Esophagus muscularis mucosa (tissue), 4 donors: ENCODE measurements around the gene CELSR1. TPM values are rescaled to one million over a fixed set of nuclear protein-coding genes. Genes with fewer than 3 reads are reported as not detected.

Experiments
- DNase-seq: peaks from one replicate; pipeline ENCODE4 v3.0.0-alpha.2; 2017; ENCODE audit errors: extremely low spot score
- H3K27ac ChIP-seq, 4 donors: fragments of 200-600 bp; sonication (generic); replicated peaks in 1 of 4; 1 replicate in 3 of 4; 2 replicates in 1 of 4; pipeline ENCODE4 v1.5.1; 2016 to 2019; ENCODE audit warnings: mild to moderate bottlenecking in 1 of 4
- H3K27me3 ChIP-seq, 4 donors: fragments of 200-600 bp; sonication (generic); one replicate each; pipeline versions ENCODE4 v1.5.1 to v1.6.0; 2016 to 2019
- H3K36me3 ChIP-seq, 4 donors: fragments of 200-600 bp; sonication (generic); one replicate each; pipeline ENCODE4 v1.5.1; 2016 to 2019
- H3K4me1 ChIP-seq, 4 donors: fragments of 200-600 bp; sonication (generic); one replicate each; pipeline ENCODE4 v1.5.1; 2016 to 2019
- H3K4me3 ChIP-seq, 4 donors: fragments of 200-600 bp; sonication (generic); 1 replicate in 2 of 4; 2 replicates in 2 of 4; pipeline ENCODE4 v1.5.1; 2016 to 2019; ENCODE audit warnings: mild to moderate bottlenecking in 4 of 4, moderate library complexity in 1 of 4
- H3K9me3 ChIP-seq, 4 donors: fragments of 200-600 bp; sonication (generic); 1 replicate in 3 of 4; 2 replicates in 1 of 4; pipeline ENCODE4 v1.5.1; 2016 to 2019
- EP300 ChIP-seq: sonication (generic); formaldehyde crosslinking; IDR thresholded peaks from one replicate; pipeline ENCODE4 v1.6.1; 2017; ENCODE audit warnings: antibody characterized with exemption
- POLR2A ChIP-seq: fragments of 450-650 bp; IDR thresholded peaks from one replicate; pipeline ENCODE4 v1.6.1; 2017; ENCODE audit warnings: antibody characterized with exemption, moderate library complexity, mild to moderate bottlenecking, low read depth
- POLR2AphosphoS5 ChIP-seq, 2 donors: sonication (generic); formaldehyde crosslinking; IDR thresholded peaks; one replicate each; pipeline ENCODE4 v1.6.1; 2017; ENCODE audit warnings: antibody characterized with exemption in 2 of 2
- WGBS: methylation state at CpG from one replicate; pipeline ENCODE4 v1.1.5; 2018; 5-methylcytosine and 5-hydroxymethylcytosine counted together
- intact Hi-C: fragments of 100-400 bp; cut with DNase I; formaldehyde crosslinking; loops from one replicate; pipeline ENCODE4 v1.15.1; 2023
- total RNA-seq, 4 donors: library from RNA; depleted of rRNA; stranded (reverse); fragments of >200 nt; gene quantifications; one replicate each; pipeline versions ENCODE4 v1.1.0 to v1.2.1, GENCODE V29; 2016
- TF ChIP-seq, protein P1 (sequence below), 3 experiments: fragments of 200-600 bp in 2 of 3; fragments of 450-650 bp in 1 of 3; sonication (generic) in 2 of 3; IDR thresholded peaks; one replicate each; pipeline ENCODE4 v1.5.1; 2017 to 2019; ENCODE audit warnings: antibody characterized with exemption in 3 of 3, mild to moderate bottlenecking in 2 of 3, moderate library complexity in 1 of 3

CELSR1 gene
- total RNA-seq, 4 donors from 2014 or later: 2.5 to 2.7 (median 2.6) TPM

DNA sequence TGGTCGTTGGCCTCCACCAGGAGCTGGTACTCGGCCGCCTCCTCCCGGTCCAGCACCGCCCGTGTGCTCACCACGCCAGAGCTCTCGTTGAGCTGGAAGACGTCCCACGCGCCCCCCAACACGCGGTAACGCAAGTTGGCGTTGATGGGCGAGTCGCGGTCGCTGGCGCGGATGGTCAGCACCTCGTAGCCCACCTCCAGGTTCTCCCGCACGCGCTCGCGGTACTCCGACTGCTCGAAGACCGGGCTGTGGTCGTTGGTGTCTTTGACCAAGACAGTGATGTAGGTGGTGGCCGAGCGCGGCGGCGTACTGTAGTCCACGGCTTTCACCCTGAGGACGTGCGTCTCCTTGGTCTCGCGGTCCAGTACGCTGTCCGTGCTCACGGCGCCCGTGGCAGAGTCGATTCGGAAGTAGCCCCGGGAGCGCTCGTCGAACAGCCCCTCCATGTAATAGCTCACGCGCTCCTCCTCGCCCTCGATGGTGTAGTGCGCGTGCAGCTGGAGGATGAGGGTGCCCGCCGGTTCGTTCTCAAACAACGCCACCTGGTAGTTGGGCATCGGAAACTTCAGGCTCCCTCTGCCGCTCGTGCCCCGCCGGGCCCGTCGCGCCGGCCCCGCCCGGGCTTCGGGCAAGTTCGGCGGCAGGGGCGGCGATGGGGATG lies 1.4 kb downstream of the CELSR1 start:
- TF ChIP-seq EP300 (no peak), POLR2A (no peak), POLR2AphosphoS5 (IDR thresholded peaks at IDR 0.05) (no peak)
- TF ChIP-seq, protein P1, sequence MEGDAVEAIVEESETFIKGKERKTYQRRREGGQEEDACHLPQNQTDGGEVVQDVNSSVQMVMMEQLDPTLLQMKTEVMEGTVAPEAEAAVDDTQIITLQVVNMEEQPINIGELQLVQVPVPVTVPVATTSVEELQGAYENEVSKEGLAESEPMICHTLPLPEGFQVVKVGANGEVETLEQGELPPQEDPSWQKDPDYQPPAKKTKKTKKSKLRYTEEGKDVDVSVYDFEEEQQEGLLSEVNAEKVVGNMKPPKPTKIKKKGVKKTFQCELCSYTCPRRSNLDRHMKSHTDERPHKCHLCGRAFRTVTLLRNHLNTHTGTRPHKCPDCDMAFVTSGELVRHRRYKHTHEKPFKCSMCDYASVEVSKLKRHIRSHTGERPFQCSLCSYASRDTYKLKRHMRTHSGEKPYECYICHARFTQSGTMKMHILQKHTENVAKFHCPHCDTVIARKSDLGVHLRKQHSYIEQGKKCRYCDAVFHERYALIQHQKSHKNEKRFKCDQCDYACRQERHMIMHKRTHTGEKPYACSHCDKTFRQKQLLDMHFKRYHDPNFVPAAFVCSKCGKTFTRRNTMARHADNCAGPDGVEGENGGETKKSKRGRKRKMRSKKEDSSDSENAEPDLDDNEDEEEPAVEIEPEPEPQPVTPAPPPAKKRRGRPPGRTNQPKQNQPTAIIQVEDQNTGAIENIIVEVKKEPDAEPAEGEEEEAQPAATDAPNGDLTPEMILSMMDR (IDR thresholded peaks at IDR 0.05): no peak
- Histone ChIP-seq H3K9me3 (no peaks in the 10 kb centered on the region), H3K4me1 (peaks cover 17 to 33% (median 21%) of the 10 kb centered on the region in 4 donors), H3K27me3 (peaks cover 0 to 54% (median 17%) of the 10 kb centered on the region in 4 donors), H3K4me3 (peak overlapping the region in 1 of 4 donors; percentile 63), H3K27ac (no peak overlapping the region), H3K36me3 (no peaks in the 10 kb centered on the region)
- 66% methylated on average over 56 of the region's 78 CpGs for WGBS
- DNase-seq: no peak
- intact Hi-C loops: no loop called here

DNA sequence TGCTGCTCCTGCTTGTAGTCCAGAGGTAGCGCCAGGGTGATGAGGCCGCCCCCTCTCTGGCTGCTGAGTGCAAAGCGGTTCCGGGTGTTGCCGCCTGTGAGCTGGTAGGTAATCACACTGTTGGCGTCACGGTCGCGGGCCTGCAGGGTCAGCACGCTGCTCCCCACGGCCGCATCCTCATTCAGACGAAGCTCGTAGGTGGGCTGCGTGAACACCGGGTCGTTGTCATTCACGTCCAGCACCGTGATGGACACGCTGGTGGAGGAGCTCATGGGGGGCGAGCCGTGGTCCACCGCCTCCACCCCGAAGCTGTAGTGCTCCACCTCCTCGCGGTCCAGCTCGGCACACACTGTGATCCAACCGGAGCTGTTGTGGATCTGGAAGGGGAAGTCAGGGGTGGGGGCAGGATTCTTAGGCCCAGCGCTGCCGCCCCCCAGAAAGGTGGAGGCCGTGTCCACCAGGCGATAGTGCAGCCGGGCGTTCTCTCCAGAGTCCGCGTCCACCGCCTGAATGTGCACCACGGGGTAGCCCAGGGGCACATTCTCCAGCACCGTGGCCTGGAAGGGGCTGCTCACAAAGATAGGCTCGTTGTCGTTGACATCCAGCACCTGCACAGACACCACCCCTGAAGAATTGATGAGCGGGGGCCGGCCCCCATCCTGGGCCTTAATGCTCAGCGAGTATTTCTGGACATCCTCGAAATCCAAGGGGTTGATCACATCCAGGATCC lies 2.4 kb downstream of the CELSR1 start:
- Histone ChIP-seq H3K36me3 (no peaks in the 10 kb centered on the region), H3K4me1 (peaks cover 17 to 38% (median 27%) of the 10 kb centered on the region in 4 donors), H3K9me3 (no peaks in the 10 kb centered on the region), H3K27ac (no peak overlapping the region), H3K27me3 (peaks cover 0 to 54% (median 17%) of the 10 kb centered on the region in 4 donors), H3K4me3 (no peak overlapping the region)
- TF ChIP-seq EP300 (no peak), POLR2A (no peak), POLR2AphosphoS5 (IDR thresholded peaks at IDR 0.05) (no peak)
- TF ChIP-seq, protein P1 (IDR thresholded peaks at IDR 0.05): no peak
- no peak for DNase-seq
- 97% methylated on average over 34 of the region's 45 CpGs for WGBS
- intact Hi-C loops: no loop called here

DNA sequence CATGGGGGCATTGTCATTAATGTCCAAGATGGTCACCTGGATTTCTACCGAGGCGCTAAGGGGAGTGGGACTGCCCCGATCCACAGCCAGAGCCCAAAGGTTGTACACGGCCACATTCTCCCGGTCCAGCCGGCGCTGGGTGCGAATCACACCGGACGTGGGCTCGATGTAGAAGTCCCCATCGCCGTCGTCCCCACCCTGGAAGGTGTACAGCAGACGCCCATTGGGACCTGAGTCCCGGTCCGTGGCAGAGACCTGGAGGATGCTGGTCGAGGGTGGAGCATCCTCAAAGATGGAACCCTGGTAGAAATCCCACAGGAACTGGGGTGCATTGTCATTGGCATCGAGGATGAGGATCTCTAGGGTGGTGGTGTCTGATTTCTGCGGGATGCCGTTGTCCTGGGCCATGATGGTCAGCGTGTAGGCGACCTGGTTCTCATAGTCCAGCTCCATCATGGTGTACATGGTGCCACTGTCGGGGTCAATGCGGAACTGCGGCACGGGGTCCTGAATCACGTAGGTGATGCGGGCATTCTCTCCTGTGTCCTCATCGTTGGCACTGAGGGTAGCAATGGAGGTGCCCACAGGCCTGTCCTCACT lies 3.1 kb downstream of the CELSR1 start:
- Histone ChIP-seq H3K4me3 (no peak overlapping the region), H3K9me3 (no peaks in the 10 kb centered on the region), H3K27me3 (peaks cover 0 to 51% (median 17%) of the 10 kb centered on the region in 4 donors), H3K27ac (no peak overlapping the region), H3K4me1 (peaks cover 17 to 38% (median 27%) of the 10 kb centered on the region in 4 donors), H3K36me3 (no peaks in the 10 kb centered on the region)
- intact Hi-C loops: no loop called here
- WGBS: 99% methylated on average over 16 of the region's 30 CpGs
- DNase-seq: no peak
- TF ChIP-seq POLR2A (no peak), EP300 (no peak), POLR2AphosphoS5 (IDR thresholded peaks at IDR 0.05) (no peak)
- TF ChIP-seq, protein P1 (IDR thresholded peaks at IDR 0.05): no peak

DNA sequence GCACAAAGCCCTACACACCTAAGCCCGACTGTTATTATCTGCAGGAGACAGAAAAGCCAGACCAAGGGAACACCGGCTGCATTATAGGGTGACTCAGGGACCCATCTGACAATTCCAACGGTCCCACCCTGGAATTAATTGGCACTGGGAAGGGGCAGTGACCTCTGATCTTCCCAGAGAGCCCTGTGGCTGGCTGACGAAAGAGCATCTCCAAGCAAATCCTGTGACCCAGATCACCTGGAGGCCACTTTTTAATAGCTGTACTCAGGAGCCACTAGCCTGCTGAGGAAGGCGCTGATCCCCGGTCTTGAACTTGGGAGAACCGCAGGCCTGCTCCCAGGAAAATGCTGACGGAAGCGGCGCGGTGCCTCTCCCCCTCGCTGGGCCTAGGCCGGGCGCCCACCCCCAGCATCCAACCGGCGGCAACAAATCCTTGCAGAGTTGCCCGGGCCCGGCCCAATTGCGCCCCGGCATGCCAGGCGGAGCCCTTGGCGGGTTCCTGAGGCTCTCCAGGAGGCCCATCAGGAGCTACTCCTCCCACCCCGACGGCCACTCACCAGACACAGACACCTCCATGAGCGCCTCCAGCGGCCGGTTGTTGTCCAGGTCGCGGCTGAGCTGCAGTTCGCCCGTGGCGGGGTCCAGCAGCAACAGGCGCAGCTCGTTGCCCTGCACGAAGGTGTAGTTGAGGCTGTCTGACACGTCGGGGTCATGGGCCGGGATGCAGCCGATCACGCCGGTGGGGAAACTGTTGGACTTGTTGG lies 4.2 kb downstream of the CELSR1 start:
- DNase-seq: no peak
- TF ChIP-seq POLR2A: no peak
- TF ChIP-seq EP300: no peak
- no peak for TF ChIP-seq POLR2AphosphoS5 (IDR thresholded peaks at IDR 0.05)
- TF ChIP-seq, protein P1 (IDR thresholded peaks at IDR 0.05): no peak
- 91% methylated on average over 20 of the region's 41 CpGs for WGBS
- H3K4me1 ChIP-seq: peaks cover 7 to 29% (median 18%) of the 10 kb centered on the region in 4 donors
- peaks cover 0 to 41% (median 11%) of the 10 kb centered on the region in 4 donors for H3K27me3 ChIP-seq
- intact Hi-C loops: no loop called here
- no peaks in the 10 kb centered on the region for H3K36me3 ChIP-seq
- no peaks in the 10 kb centered on the region for H3K9me3 ChIP-seq
- H3K27ac ChIP-seq: no peak overlapping the region
- H3K4me3 ChIP-seq: no peak overlapping the region
